Ovary (tissue), 3 donors: Measurements from ENCODE around the gene PCED1B.

Experiments used
- CTCF ChIP-seq, 3 donors: fragments of 450-650 bp in 2 of 3; fragments of 200-600 bp in 1 of 3; IDR thresholded peaks; one replicate each; pipeline versions ENCODE4 v1.5.1 to v1.8.0; 2016 to 2022; ENCODE audit warnings: antibody characterized with exemption in 3 of 3, mild to moderate bottlenecking in 1 of 3
- POLR2A ChIP-seq: fragments of 450-650 bp; IDR thresholded peaks from one replicate; pipeline ENCODE4 v1.6.1; 2017; ENCODE audit warnings: antibody characterized with exemption, mild to moderate bottlenecking, moderate library complexity
- donor health status: DM: no; HTN: no; CAD: no.

GRCh38 chr12:47264951-47265350 is 185.5 kb downstream of the PCED1B start:
- TF ChIP-seq CTCF (IDR thresholded peaks at IDR 0.05) (no peak), POLR2A (no peak)
